NCI-H2081 treated with DMSO at 0.1 percent for 48 hours (cell line): ENCODE data around the gene FARS2.

Source experiments
- DNase-seq: peaks from one replicate; lab custom pipeline; 2025; lab: John Stamatoyannopoulos, UW

The FARS2 gene

GRCh38 chr6:5730585-5731263 lies 469.4 kb downstream of the FARS2 start:
- DNase-seq: no peak

GRCh38 chr6:5731435-5731834 lies 470.1 kb downstream of the FARS2 start:
- DNase-seq: no peak

GRCh38 chr6:5732496-5732895 lies 471.2 kb downstream of the FARS2 start:
- no peak for DNase-seq

GRCh38 chr6:5736016-5736738 lies 474.9 kb downstream of the FARS2 start:
- DNase-seq: no peak

GRCh38 chr6:5737460-5737859 lies 476.1 kb downstream of the FARS2 start:
- DNase-seq: no peak

- DNase-seq: no peak
Observed at GRCh38 chr6:5738211-5738610, 476.9 kb downstream of the FARS2 start.

- DNase-seq: no peak
Observed at GRCh38 chr6:5744497-5744896, 483.2 kb downstream of the FARS2 start.

GRCh38 chr6:5745081-5745480 lies 483.8 kb downstream of the FARS2 start:
- DNase-seq: no peak

- DNase-seq: no peak
Observed at GRCh38 chr6:5746053-5746758, 484.9 kb downstream of the FARS2 start.

GRCh38 chr6:5746759-5747130 lies 485.4 kb downstream of the FARS2 start:
- DNase-seq: no peak

- no peak for DNase-seq
Observed at GRCh38 chr6:5747379-5747778, 486.1 kb downstream of the FARS2 start.

GRCh38 chr6:5749016-5749650 lies 487.8 kb downstream of the FARS2 start:
- DNase-seq: no peak

GRCh38 chr6:5749651-5750215 lies 488.4 kb downstream of the FARS2 start:
- DNase-seq: no peak

GRCh38 chr6:5751525-5752390 lies 490.4 kb downstream of the FARS2 start:
- no peak for DNase-seq

GRCh38 chr6:5752391-5752680 lies 491.0 kb downstream of the FARS2 start:
- DNase-seq: no peak

GRCh38 chr6:5753209-5753608 lies 491.9 kb downstream of the FARS2 start:
- no peak for DNase-seq

- no peak for DNase-seq
Observed at GRCh38 chr6:5754904-5755303, 493.6 kb downstream of the FARS2 start.

GRCh38 chr6:5759571-5759970 lies 498.3 kb downstream of the FARS2 start:
- no peak for DNase-seq

GRCh38 chr6:5761370-5761769 lies 500.1 kb downstream of the FARS2 start:
- DNase-seq: no peak

- no peak for DNase-seq
Observed at GRCh38 chr6:5762561-5762968, 501.3 kb downstream of the FARS2 start.

- no peak for DNase-seq
Observed at GRCh38 chr6:5763407-5763806, 502.1 kb downstream of the FARS2 start.

- DNase-seq: no peak
Observed at GRCh38 chr6:5763871-5764270, 502.6 kb downstream of the FARS2 start.
